Peyer's patch (tissue), 4 donors: ENCODE results near the gene KCNC1.

ENCODE experiments used
- CTCF ChIP-seq, 6 experiments: fragments of 450-650 bp in 4 of 6; fragments of 200-600 bp in 2 of 6; sonication (generic) in 1 of 6; IDR thresholded peaks; one replicate each; pipeline ENCODE4 v1.5.1; 2017 to 2019; ENCODE audit warnings: antibody characterized with exemption in 6 of 6, mild to moderate bottlenecking in 3 of 6, moderate library complexity in 1 of 6
- POLR2A ChIP-seq, 2 donors: fragments of 450-650 bp; IDR thresholded peaks; one replicate each; pipeline ENCODE4 v1.5.1; 2017; ENCODE audit warnings: antibody characterized with exemption in 2 of 2, mild to moderate bottlenecking in 2 of 2, moderate library complexity in 2 of 2

- no peak for TF ChIP-seq POLR2A (IDR thresholded peaks at IDR 0.05)
- TF ChIP-seq CTCF (IDR thresholded peaks at IDR 0.05): no peak
Observed at GRCh38 chr11:17816232-17816931, 81.8 kb downstream of the KCNC1 start.
